HepG2 (cell line): ENCODE measurements around the gene UBXN2A. TPM values are rescaled to one million over a fixed set of nuclear protein-coding genes. Genes with fewer than 3 reads are reported as not detected.

Experiments
- ATAC-seq: fragments of 200-7000 bp; cut with Tn5 transposase; 3 replicates; pipeline ENCODE4 v1.9.1; 2020; ENCODE audit warnings: mild to moderate bottlenecking, moderate library complexity
- BruUV-seq: library from RNA; stranded (reverse); fragments of 400-500 nt; replicated peaks from 2 replicates; lab custom pipeline; 2021; lab: Mats Ljungman, UMichigan
- CTCF ChIA-PET: fragments of 300-600 bp; formaldehyde crosslinking; extraction: SDS; loops from one replicate; lab custom pipeline; 2021; ENCODE audit warnings: low total read pairs, inconsistent platforms, low intra/inter-chr PET ratio; lab: Yijun Ruan, JAX
- POLR2A ChIA-PET: fragments of 350-600 bp; sonication (Branson Sonifier 250); formaldehyde crosslinking; loops from one replicate; lab custom pipeline; 2020; ENCODE audit warnings: antibody characterized with exemption, inconsistent platforms; lab: Yijun Ruan, JAX
- DNase-seq: peaks from one replicate; pipeline ENCODE4 v3.0.0-alpha.2; 2015; ENCODE audit warnings: low spot score
- FAIRE-seq: peaks from 3 replicates; lab custom pipeline; 2011; peaks lifted over from hg19 to GRCh38; lab: Jason Lieb, UNC
- H2AFZ ChIP-seq: one replicate; pipeline ENCODE4 v1.6.1; 2011; ENCODE audit warnings: low read length, inconsistent platforms
- H3K27ac ChIP-seq: fragments of 300-600 bp; 3 replicates; pipeline ENCODE4 v1.8.0; 2011; ENCODE audit warnings: mixed run types, mild to moderate bottlenecking, mixed read lengths, low read length, inconsistent platforms; ENCODE audit not compliant: insufficient read depth; ENCODE audit errors: extremely low read length
- H3K27me3 ChIP-seq, 2 experiments: fragments of 200-600 bp in 1 of 2; 2 replicates in 1 of 2; 3 replicates in 1 of 2; pipeline versions ENCODE4 v1.6.0 to v1.8.0; 2011; ENCODE audit warnings: low read length in 2 of 2, mild to moderate bottlenecking in 2 of 2, moderate library complexity in 2 of 2, inconsistent platforms in 1 of 2; ENCODE audit not compliant: insufficient read depth in 2 of 2, control insufficient read depth in 1 of 2
- H3K36me3 ChIP-seq, 2 experiments: fragments of 200-600 bp in 1 of 2; replicated peaks in 1 of 2; 2 replicates in 1 of 2; 3 replicates in 1 of 2; pipeline versions ENCODE4 v1.5.1 to v1.8.0; 2011; ENCODE audit warnings: low read length in 2 of 2, inconsistent platforms in 1 of 2; ENCODE audit not compliant: insufficient read depth in 2 of 2, control insufficient read depth in 1 of 2
- H3K4me1 ChIP-seq: 2 replicates; pipeline ENCODE4 v1.5.1; 2012; ENCODE audit warnings: low read length, inconsistent platforms; ENCODE audit not compliant: insufficient read depth
- H3K4me2 ChIP-seq: 2 replicates; pipeline ENCODE4 v1.6.0; 2011; ENCODE audit warnings: low read depth, low read length, inconsistent platforms
- H3K4me3 ChIP-seq, 3 experiments: fragments of 200-600 bp in 1 of 3; sonication (generic), shearing (Covaris generic) in 1 of 3; replicated peaks in 1 of 3; 2 replicates each; pipeline ENCODE4 v1.5.1; 2011 to 2016; ENCODE audit warnings: low read length in 3 of 3, inconsistent platforms in 2 of 3, low read depth in 2 of 3, mild to moderate bottlenecking in 2 of 3, control low read depth in 1 of 3, mixed read lengths in 1 of 3; ENCODE audit not compliant: insufficient read depth in 1 of 3
- H3K79me2 ChIP-seq: one replicate; pipeline ENCODE4 v1.6.1; 2011; ENCODE audit warnings: low read length, inconsistent platforms; ENCODE audit not compliant: insufficient read depth
- H3K9ac ChIP-seq: 2 replicates; pipeline ENCODE4 v1.6.0; 2011; ENCODE audit warnings: mild to moderate bottlenecking, low read depth, low read length, inconsistent platforms; ENCODE audit not compliant: insufficient read depth
- H3K9me3 ChIP-seq: 2 replicates; pipeline ENCODE4 v1.5.1; 2012; ENCODE audit warnings: mild to moderate bottlenecking, low read length
- H4K20me1 ChIP-seq: 2 replicates; pipeline ENCODE4 v1.6.0; 2011; ENCODE audit warnings: inconsistent platforms, mild to moderate bottlenecking, low read length, moderate library complexity; ENCODE audit not compliant: insufficient read depth
- ATF5 ChIP-seq: sonication (generic); formaldehyde crosslinking; IDR thresholded peaks from 2 replicates; pipeline ENCODE4 v1.4.0; 2020; ENCODE audit warnings: mild to moderate bottlenecking, low read depth, missing genetic modification reagents
- HMGXB3 ChIP-seq: sonication (generic); formaldehyde crosslinking; IDR thresholded peaks from 2 replicates; pipeline ENCODE4 v1.4.0; 2020; ENCODE audit warnings: missing genetic modification reagents, borderline replicate concordance
- HNF4A ChIP-seq: sonication (generic); formaldehyde crosslinking; IDR thresholded peaks from 2 replicates; pipeline ENCODE4 v1.4.0; 2020; ENCODE audit warnings: missing genetic modification reagents
- KMT2B ChIP-seq: IDR thresholded peaks from 2 replicates; pipeline ENCODE4 v1.6.1; 2016; ENCODE audit warnings: missing genetic modification reagents, missing compliant biosample characterization
- NFE2L1 ChIP-seq: sonication (generic); formaldehyde crosslinking; IDR thresholded peaks from 2 replicates; pipeline ENCODE4 v1.4.0; 2020; ENCODE audit warnings: missing genetic modification reagents, mild to moderate bottlenecking, borderline replicate concordance
- NKX3-1 ChIP-seq: sonication (generic); formaldehyde crosslinking; IDR thresholded peaks from 2 replicates; pipeline ENCODE4 v1.5.0; 2020; ENCODE audit warnings: missing genetic modification reagents
- NR2F1 ChIP-seq, 2 experiments: fragments of 450-650 bp in 1 of 2; formaldehyde crosslinking in 1 of 2; IDR thresholded peaks; 2 replicates each; pipeline versions ENCODE4 v1.5.0 to v1.6.1; 2016 to 2020; ENCODE audit warnings: mild to moderate bottlenecking in 1 of 2, missing compliant biosample characterization in 1 of 2, missing genetic modification reagents in 1 of 2, moderate library complexity in 1 of 2
- SOX6 ChIP-seq, 2 experiments: fragments of 450-650 bp in 1 of 2; sonication (generic) in 1 of 2; formaldehyde crosslinking in 1 of 2; IDR thresholded peaks; 2 replicates each; pipeline versions ENCODE4 v1.4.0 to v1.6.1; 2017 to 2020; ENCODE audit warnings: antibody characterized with exemption in 1 of 2, mild to moderate bottlenecking in 1 of 2, missing genetic modification reagents in 1 of 2
- ZFP90 ChIP-seq: sonication (generic); formaldehyde crosslinking; IDR thresholded peaks from 2 replicates; pipeline ENCODE4 v1.8.0; 2022; ENCODE audit warnings: missing genetic modification reagents, mild to moderate bottlenecking, inconsistent platforms, borderline replicate concordance
- ZFP91 ChIP-seq: sonication (generic); formaldehyde crosslinking; IDR thresholded peaks from 2 replicates; pipeline ENCODE4 v1.9.0; 2022; ENCODE audit warnings: missing genetic modification reagents, mild to moderate bottlenecking, borderline replicate concordance
- ZNF251 ChIP-seq: sonication (generic); formaldehyde crosslinking; IDR thresholded peaks from 2 replicates; pipeline ENCODE4 v1.9.0; 2021; ENCODE audit warnings: mild to moderate bottlenecking, missing genetic modification reagents
- ZNF274 ChIP-seq: sonication (generic); formaldehyde crosslinking; IDR thresholded peaks from 2 replicates; pipeline ENCODE4 v1.5.1; 2020; ENCODE audit warnings: mild to moderate bottlenecking, missing genetic modification reagents
- WGBS: methylation state at CpG from one replicate; pipeline ENCODE4 v1.1.6; 2017; ENCODE audit warnings: low lambda C conversion rate; 5-methylcytosine and 5-hydroxymethylcytosine counted together
- in situ Hi-C: cut with HindIII; loops from 2 replicates; pipeline ENCODE4 v1.10.0; 2017; ENCODE audit warnings: low pct_unique_long_range_greater_than_20kb; ENCODE audit not compliant: extremely low pct_ligation_motif_present
- intact Hi-C: fragments of 100-400 bp; cut with micrococcal nuclease; formaldehyde crosslinking; loops from one replicate; pipeline ENCODE4 v1.10.0; 2022; ENCODE audit not compliant: unreplicated experiment
- polyA plus RNA-seq, 8 experiments: library from polyadenylated mRNA; depleted of rRNA in 3 of 8; stranded (reverse) in 7 of 8; unstranded in 1 of 8; fragments of >200 nt; fragmentation: Illumina TruSeq in 4 of 8; extraction: Trizol in 4 of 8; gene quantifications; 2 replicates each; pipeline versions ENCODE4 v1.2.1 to v1.2.3, GENCODE V29; 2011 to 2016; ENCODE audit warnings: low read depth in 4 of 8, missing spikeins in 1 of 8, mixed read lengths in 1 of 8; ENCODE audit not compliant: insufficient read depth in 1 of 8
- total RNA-seq, 5 experiments: library from RNA; depleted of rRNA; stranded (reverse); fragments of >200 nt; fragmentation: Illumina TruSeq; extraction: Trizol; gene quantifications; 2 replicates each; pipeline ENCODE4 v1.2.3, GENCODE V29; 2016; ENCODE audit warnings: low read depth in 1 of 5

The UBXN2A gene
- total and polyA plus RNA-seq, 2 of the 13 experiments (the other 11 are each of a cell fraction or from before 2014, with no cell fraction given) = 8.3 to 20.9 TPM

- CTCF ChIA-PET = no interaction called here
- no peak overlapping the region for H2AFZ ChIP-seq
- H3K36me3 ChIP-seq = no peaks in the 10 kb centered on the region
- no peaks in the 10 kb centered on the region for H4K20me1 ChIP-seq
- no peaks in the 10 kb centered on the region for H3K27me3 ChIP-seq
- no peaks in the 10 kb centered on the region for H3K9me3 ChIP-seq
- in situ Hi-C loops = no loop called here
- WGBS = 79% methylated on average over 1 of the region's 1 CpG
- no TSS peak for BruUV-seq
- no peak overlapping the region for H3K4me2 ChIP-seq
- POLR2A ChIA-PET = no interaction called here
- H3K9ac ChIP-seq = no peak overlapping the region
- H3K79me2 ChIP-seq = no peaks in the 10 kb centered on the region
- ATAC-seq (no peak), FAIRE-seq (no peak), DNase-seq (no peak)
- TF ChIP-seq SOX6 (IDR thresholded peaks at IDR 0.05) (no peak), SOX6 (CRISPR knock-in tag; IDR thresholded peaks at IDR 0.05) (no peak), KMT2B (CRISPR knock-in tag) (no peak), ZFP90 (CRISPR knock-in tag) (no peak), ZNF274 (CRISPR knock-in tag) (no peak), NFE2L1 (CRISPR knock-in tag) (no peak), ATF5 (CRISPR knock-in tag) (no peak), ZNF251 (no peak), ZFP91 (CRISPR knock-in tag) (no peak), HNF4A (CRISPR knock-in tag) (no peak), NKX3-1 (no peak), NR2F1 (CRISPR knock-in tag; IDR thresholded peaks at IDR 0.05) (no peak), HMGXB3 (CRISPR knock-in tag) (no peak)
- H3K4me1 ChIP-seq = peaks cover 7% of the 10 kb centered on the region
- intact Hi-C loops = no loop called here
- no peak overlapping the region for H3K27ac ChIP-seq
- H3K4me3 ChIP-seq = no peak overlapping the region
Measured at GRCh38 chr2:23934259-23934658, 6.0 kb upstream of the UBXN2A start.
